Caki2 (cell line): ENCODE results near the gene RNU1-1. TPM values are rescaled to one million over a fixed set of nuclear protein-coding genes. Genes with fewer than 3 reads are reported as not detected.
A peak's percentile ranks its signal among the peaks of the same experiment; 100 is the strongest.
"Not testable (repeated sequence)": the region's sequence is repeated elsewhere in the genome, so short reads cannot be mapped to it uniquely, and the experiment has no call there.

Experiments used
- DNase-seq: peaks from one replicate; pipeline ENCODE4 v3.0.0-alpha.2; 2015; ENCODE audit warnings: low read depth
- in situ Hi-C: cut with HindIII; loops from 2 replicates; pipeline ENCODE4 v1.10.0; 2016; ENCODE audit warnings: low sequenced_read_pairs, low pct_unique_long_range_greater_than_20kb, mixed read lengths
- total RNA-seq: library from RNA; depleted of rRNA; stranded (reverse); fragments of >200 nt; shearing (Covaris generic); gene quantifications from 2 replicates; pipeline ENCODE4 v1.2.3, GENCODE V29; 2014; ENCODE audit warnings: low replicate concordance

RNU1-1 gene
- total RNA-seq, 1 experiment from 2014 or later = not detected

GRCh38 chr1:16532235-16532991, 18.3 kb upstream of the RNU1-1 start:
- in situ Hi-C loops, DNase-seq: not testable (repeated sequence)

- in situ Hi-C loops, DNase-seq: not testable (repeated sequence)
Measured at GRCh38 chr1:16528338-16528737, 14.3 kb upstream of the RNU1-1 start.

- DNase-seq, in situ Hi-C loops: not testable (repeated sequence)
Measured at GRCh38 chr1:16525769-16526168, 11.7 kb upstream of the RNU1-1 start.

GRCh38 chr1:16521679-16522078, 7.6 kb upstream of the RNU1-1 start:
- in situ Hi-C loops = not testable (repeated sequence)

DNA sequence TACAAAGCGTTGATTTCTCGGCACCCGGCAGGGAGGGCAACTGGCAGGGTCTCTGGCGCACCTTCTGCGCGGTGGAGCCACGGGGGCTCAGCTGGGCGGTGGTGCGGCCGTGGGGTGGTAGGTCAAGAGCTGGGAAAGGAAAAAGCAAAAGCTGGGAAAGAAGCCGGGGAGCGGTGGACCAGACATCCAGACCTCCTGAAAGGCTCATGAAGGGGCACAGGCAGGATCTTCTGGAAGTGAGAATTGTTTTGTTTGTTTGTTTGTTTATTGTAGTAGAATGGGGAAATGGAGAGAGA, 7.2 kb upstream of the RNU1-1 start:
- in situ Hi-C loops = no loop called here
- DNase-seq = no peak

More at GRCh38 chr1:16521679-16522078, 7.6 kb upstream of the RNU1-1 start:
- not testable (repeated sequence) for DNase-seq

GRCh38 chr1:16520435-16521287, 6.6 kb upstream of the RNU1-1 start:
- in situ Hi-C loops = not testable (repeated sequence)

GRCh38 chr1:16519255-16519951, 5.3 kb upstream of the RNU1-1 start:
- DNase-seq, in situ Hi-C loops: not testable (repeated sequence)

More at GRCh38 chr1:16520435-16521287, 6.6 kb upstream of the RNU1-1 start:
- not testable (repeated sequence) for DNase-seq

DNA sequence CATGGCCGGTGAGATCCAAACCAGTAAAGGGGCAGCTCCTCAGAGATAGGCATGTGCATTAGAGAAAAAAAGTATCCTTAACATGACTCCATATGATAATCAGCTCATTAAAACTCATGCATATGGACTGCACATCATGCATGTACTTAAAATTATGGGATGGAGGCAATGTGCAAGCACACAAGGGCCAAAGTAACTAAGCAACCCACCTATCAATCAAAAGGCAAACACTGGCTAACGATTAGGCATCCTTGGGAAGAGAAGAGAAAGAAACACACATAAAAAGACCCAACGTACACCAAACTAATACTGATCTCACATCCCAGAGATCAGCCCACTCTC, 4.8 kb upstream of the RNU1-1 start:
- in situ Hi-C loops, DNase-seq: not testable (repeated sequence)

DNA sequence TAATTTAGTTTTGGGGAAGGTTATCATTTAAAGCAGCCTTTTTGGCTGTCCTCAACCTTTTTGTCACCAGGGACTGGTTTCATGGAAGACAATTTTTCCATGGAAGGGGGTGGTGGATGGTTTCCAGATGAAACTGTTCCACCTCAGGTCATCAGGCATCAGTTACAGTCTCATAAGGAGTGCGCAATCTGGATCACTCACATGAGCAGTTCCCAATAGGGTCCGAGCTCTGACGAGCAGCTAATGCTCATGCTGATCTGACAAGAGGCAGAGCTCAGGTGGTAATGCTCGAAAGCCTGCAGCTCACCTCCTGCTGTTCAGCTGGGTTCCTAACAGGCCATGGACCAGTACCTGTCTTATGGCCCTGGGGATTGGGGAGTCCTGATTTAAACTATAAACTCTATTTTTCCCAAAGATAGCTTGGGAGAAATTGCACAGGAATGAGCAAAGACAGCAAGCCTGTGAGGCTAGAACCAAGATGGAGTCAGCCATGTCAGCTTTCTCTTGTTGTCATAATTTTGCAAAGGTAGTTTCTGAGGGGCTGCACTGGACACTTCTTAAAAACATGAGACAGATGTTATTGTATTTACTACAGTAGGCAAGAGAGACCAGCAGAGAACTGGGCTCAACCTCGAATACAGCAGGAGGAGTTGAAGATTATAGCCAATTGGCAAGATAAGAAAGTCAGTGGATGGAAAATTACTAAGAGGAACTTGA, 2.8 kb upstream of the RNU1-1 start:
- in situ Hi-C loops, DNase-seq: not testable (repeated sequence)

DNA sequence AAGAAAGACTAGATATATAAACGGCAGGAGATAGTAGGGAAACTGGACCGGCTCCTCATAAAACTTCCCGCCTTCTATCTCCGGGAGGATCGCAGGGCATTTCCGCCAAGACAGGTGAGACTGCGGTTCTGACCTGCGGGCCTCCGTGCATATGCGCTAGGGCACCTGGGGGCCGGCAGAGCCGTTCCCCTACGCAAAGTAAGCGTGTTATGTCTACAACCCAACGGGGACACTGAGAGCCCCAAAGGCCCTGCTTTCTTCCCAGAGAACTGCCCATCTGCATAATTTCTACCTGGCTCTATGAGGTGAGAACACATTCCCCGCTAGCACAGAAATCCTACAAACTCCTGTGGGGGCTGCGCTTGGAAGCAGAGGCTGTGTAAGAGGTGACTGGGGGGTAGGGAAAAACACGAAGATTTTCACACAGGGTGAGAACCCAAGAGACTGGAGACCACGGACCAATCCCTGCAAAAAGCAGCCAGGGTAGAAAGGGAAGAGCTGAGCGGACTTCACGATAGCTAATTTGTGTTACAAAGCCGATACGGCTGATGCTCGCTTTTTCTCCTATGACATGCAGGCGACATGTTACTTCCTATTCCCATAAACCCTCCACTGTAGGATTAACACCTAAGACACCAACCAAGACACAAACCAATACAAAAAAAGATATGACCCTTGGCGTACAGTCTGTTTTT, 526 bp downstream of the RNU1-1 start:
- peak; percentile 99 for DNase-seq
- in situ Hi-C loops = not testable (repeated sequence)

DNA sequence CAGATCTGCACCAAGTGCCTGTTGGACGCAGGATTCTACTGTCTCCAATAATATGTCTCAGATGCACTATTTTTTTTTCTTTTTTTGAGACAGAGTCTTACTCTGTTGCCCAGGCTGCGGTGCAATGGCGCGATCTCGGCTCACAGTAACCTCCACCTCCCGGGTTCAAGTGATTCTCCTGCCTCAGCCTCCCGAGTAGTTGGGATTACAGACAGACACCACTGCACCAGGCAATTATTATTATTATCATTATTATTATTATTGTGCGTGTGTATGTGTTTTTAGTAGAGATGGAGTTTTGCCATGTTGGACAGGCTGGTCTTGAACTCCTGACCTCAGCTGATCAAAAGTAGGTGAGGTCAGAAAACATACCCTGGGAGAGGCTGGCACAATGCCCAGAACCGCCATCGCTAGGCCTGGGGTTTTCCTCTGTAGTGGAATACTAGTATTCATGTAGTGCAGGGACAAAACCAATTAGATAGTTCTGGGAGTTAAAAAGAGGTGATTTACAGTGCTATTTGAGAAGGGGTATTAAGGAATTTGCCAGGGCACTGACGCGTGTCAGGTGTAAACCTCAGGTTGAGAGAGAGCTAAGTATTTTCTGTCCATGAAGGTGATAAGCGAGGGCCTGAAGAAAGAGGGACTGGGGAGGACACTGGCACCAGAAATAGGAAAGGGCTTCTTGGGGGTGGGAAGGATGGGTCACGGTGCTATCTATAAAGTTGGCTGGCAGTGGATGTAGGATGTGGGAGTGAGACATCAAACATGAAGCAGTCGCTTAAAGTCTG, 1.3 kb downstream of the RNU1-1 start:
- in situ Hi-C loops, DNase-seq: not testable (repeated sequence)

- in situ Hi-C loops, DNase-seq: not testable (repeated sequence)
Measured at GRCh38 chr1:16511926-16512325, 2.2 kb downstream of the RNU1-1 start.

- in situ Hi-C loops, DNase-seq: not testable (repeated sequence)
Measured at GRCh38 chr1:16508861-16509445, 5.1 kb downstream of the RNU1-1 start.

- DNase-seq = not testable (repeated sequence)
Measured at GRCh38 chr1:16506364-16507136, 7.5 kb downstream of the RNU1-1 start.

DNA sequence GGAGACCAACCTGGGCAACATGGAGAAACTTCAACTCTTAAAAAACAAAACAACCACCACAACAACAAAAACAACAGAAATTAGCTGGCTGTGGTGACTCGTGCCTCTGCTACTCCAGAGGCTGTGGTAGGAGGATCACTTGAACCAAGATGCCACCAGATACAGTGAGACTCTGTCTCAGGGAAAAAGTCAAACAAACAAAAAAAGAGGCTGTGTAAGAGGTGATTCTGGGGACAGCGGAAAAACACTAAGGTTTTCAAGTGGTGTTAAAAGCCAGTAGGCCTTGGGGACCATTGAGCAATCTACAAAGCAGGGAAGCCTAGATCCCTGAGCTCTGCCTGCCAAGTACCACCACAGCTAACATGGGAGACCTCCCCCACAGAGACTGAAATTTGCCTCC, 8.2 kb downstream of the RNU1-1 start:
- in situ Hi-C loops, DNase-seq: not testable (repeated sequence)

More at GRCh38 chr1:16506364-16507136, 7.5 kb downstream of the RNU1-1 start:
- in situ Hi-C loops = not testable (repeated sequence)

- no peak for DNase-seq
- in situ Hi-C loops = no loop called here
Measured at GRCh38 chr1:16503494-16503893, 10.6 kb downstream of the RNU1-1 start.
